ENCODE data around the gene ST8SIA2.

The ST8SIA2 gene

GRCh38 chr15:92393071-92393979, at the start of gene ST8SIA2:
Gene ST8SIA2 (plus strand): TSS chr15:92393881. CDS start chr15:92394065, 184 bp downstream.
- DNase-seq = no peak

GRCh38 chr15:92343924-92344643, 49.6 kb upstream of the ST8SIA2 start:
- DNase-seq = no peak

- DNase-seq = no peak
Measured at GRCh38 chr15:92346063-92346462, 47.6 kb upstream of the ST8SIA2 start.

- DNase-seq = no peak
Measured at GRCh38 chr15:92355307-92355706, 38.4 kb upstream of the ST8SIA2 start.

GRCh38 chr15:92361321-92362000, 32.2 kb upstream of the ST8SIA2 start:
- DNase-seq = no peak

- DNase-seq = no peak
Measured at GRCh38 chr15:92362001-92362350, 31.7 kb upstream of the ST8SIA2 start.

GRCh38 chr15:92365084-92365483, 28.6 kb upstream of the ST8SIA2 start:
- no peak for DNase-seq

GRCh38 chr15:92365906-92366305, 27.8 kb upstream of the ST8SIA2 start:
- DNase-seq = no peak

GRCh38 chr15:92366381-92366780, 27.3 kb upstream of the ST8SIA2 start:
- no peak for DNase-seq

GRCh38 chr15:92375057-92375456, 18.6 kb upstream of the ST8SIA2 start:
- DNase-seq = no peak

GRCh38 chr15:92376109-92376508, 17.6 kb upstream of the ST8SIA2 start:
- no peak for DNase-seq

- DNase-seq = no peak
Measured at GRCh38 chr15:92377083-92377789, 16.4 kb upstream of the ST8SIA2 start.

GRCh38 chr15:92383519-92384324, 10.0 kb upstream of the ST8SIA2 start:
- no peak for DNase-seq

- DNase-seq = no peak
Measured at GRCh38 chr15:92384381-92384780, 9.3 kb upstream of the ST8SIA2 start.

- DNase-seq = no peak
Measured at GRCh38 chr15:92385096-92385495, 8.6 kb upstream of the ST8SIA2 start.

GRCh38 chr15:92391640-92392039, 2.0 kb upstream of the ST8SIA2 start:
- DNase-seq = no peak

GRCh38 chr15:92392462-92392861, 1.2 kb upstream of the ST8SIA2 start:
- no peak for DNase-seq

GRCh38 chr15:92393980-92394308, 263 bp downstream of the ST8SIA2 start:
- no peak for DNase-seq

GRCh38 chr15:92394309-92395097, 822 bp downstream of the ST8SIA2 start:
- DNase-seq = no peak

GRCh38 chr15:92395098-92395635, 1.5 kb downstream of the ST8SIA2 start:
- DNase-seq = no peak

All from DMS153 (cell line).